NCI-H748 treated with DMSO at 0.1 percent for 48 hours (cell line): ENCODE data around the gene SCN7A.
"Not testable (repeated sequence)": the region's sequence is repeated elsewhere in the genome, so short reads cannot be mapped to it uniquely, and the experiment has no call there.

ENCODE experiments used
- DNase-seq: peaks from one replicate; lab custom pipeline; 2025; lab: John Stamatoyannopoulos, UW

SCN7A gene

DNA sequence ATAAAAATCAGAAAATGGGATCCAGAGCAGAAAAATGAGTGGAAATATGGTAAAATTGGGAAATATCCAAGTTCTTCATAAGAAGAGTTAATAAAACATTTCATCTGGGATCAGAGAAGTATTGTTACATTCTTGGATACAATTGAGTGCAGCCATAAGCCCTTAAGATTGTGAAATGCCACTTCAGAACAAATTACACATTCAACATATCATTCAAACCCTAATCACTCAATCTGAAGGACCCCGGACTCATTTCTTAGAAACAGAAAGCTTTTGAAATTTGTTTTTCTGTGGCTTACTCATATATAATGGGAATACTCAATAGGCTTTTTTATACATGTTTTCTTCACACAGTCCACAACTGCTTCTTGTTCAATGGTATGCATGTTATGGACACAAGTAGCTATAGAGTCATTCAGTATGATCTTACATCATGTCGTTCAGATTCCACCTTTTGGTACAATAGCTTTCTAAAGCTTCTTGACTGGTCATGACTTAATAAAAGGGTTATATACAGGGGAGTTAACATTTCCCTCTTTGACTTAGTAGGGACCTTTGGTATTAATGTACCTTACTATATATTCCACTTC is 39.9 kb downstream of the SCN7A start:
- DNase-seq: no peak

DNA sequence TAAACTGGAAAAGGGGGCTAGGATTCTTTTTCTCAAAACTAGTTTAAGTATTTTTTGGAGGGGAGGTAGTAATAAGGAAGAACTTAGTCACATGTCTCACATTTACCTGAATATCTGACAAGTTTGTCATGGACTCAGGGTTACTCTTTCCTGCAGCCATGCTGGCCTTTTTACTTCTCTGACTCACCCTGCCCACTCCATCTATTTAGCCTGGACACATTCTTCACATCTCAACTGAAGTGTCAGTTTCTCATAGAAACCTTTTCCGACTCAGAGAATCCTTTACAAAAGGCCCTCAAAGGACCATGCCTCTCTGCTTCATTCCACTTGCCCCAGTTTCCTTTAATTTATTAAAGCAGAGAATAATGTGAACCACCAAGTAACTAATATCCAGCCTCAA is 42.6 kb downstream of the SCN7A start:
- no peak for DNase-seq

DNA sequence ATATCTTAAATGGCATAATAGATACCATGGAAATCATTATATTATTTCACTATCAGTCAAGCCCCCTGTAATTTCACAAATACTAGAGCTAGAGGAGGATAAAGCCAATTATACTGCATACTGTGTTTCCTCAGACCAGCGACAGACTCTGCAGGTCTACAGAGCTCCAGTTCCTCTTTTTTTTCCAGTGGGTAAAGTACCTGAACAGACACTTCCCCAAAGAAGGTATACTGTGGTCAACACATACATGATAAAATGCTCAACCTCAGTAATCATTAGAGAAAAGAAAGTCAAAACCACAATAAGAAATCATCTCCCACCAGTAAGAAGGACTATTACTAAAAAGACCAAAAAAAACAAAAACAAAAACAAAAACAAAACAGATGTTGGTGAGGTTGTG is 44.6 kb downstream of the SCN7A start:
- DNase-seq: no peak

DNA sequence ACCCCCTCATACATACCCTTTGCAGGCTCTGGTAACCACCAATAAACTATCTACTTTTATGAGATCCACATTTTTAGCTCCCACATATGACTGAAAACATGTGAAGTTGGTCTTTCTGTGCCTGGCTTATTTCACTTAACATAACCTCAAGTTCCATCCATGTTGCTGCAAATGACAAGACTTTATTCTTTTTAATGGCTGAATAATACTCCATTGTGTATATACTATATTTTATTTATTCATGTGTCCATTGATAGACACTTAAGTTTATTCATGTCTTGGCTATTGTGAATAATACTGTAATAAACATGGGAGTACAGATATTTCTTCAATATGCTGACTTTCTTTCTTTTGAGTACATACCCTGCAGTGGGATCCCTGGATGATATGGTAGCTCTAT is 45.9 kb downstream of the SCN7A start:
- no peak for DNase-seq

DNA sequence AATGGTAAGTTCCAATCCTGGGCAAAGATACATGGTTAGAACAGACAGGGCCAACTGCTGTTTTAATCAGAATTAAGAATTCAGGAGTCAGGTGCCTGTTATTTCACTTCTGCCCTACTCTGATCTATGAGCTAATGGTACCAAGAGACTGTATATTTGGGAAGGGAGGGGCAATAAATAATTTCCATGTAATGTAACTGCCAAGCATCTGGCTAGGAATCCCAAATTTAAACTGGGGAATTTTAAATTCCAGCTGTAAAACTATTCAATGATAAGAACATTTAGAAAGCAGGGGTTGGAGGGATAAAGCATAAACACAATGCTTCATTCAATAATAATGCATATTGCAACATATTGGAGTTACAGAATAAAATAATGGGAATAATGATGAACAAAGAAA is 49.7 kb downstream of the SCN7A start:
- DNase-seq: no peak

DNA sequence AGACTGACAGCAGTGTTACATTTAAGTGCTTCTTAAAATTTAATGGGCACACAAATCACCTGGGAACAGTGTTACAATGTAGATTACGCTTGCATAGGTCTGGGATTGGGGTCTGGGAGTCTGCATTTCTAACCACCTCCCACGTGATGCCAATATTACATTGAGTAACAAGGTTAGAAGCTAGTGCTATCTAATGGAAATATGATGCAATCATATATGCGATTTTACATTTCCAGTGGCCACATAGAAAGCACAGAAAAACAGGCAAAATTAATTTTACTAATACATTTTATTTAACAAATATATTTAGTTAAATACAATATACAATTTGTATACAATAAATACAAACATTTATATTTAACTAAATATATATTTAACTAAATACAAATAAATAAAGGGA is 53.7 kb downstream of the SCN7A start:
- no peak for DNase-seq

DNA sequence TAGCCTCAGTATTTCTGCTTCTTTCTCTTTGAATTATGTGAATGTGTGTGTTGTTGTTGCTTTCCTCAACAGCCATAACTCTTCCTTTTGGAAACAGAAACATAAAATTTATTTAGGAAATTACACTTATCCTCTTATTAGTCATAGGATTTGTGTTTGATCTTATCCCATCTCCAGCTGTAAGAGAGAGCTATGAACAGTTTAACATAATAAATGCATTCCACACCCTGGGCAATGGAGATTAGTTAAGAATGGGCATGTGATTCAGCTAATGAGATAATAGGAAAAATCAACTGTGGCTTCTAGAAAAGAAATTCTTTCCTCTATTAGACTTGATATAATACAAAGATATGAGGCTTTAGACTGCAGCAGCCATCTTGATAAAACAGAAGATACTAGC is 55.0 kb downstream of the SCN7A start:
- no peak for DNase-seq

DNA sequence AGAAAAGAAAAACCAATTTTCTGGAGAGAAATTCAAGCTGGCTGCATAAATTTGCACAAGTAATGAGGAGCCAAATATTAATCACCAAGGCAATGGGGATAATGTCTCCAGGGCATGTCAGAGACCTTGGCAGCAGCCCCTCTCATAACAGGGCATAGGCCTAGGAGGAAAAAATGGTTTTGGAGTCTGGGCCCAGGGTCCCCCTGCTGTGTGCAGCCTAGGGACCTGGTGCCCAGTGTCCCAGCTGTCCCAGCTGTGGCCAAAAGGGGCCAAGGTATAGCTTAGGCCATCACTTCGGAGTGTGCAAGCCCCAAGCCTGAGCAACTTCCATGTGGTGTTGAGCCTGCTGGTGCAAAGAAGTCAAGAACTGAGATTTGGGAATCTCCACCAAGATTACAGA is 57.1 kb downstream of the SCN7A start:
- no peak for DNase-seq

DNA sequence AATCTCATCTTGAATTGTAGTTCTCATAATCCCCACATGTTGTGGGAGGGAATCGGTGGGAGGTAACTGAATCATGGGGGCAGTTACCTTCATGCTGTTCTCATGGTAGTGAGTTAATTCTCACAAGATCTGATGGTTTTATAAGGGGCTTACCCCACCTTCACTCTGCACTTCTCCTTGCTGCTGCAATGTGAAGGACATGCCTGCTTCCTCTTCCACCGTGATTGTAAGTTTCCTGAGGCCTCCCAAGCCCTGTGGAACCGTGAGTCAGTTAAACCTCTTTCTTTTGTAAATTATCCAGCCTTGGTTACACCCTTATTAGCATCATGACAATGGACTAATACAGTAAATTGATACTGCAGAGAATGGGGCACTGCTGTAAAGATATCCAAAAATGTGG is 57.9 kb downstream of the SCN7A start:
- DNase-seq: no peak

DNA sequence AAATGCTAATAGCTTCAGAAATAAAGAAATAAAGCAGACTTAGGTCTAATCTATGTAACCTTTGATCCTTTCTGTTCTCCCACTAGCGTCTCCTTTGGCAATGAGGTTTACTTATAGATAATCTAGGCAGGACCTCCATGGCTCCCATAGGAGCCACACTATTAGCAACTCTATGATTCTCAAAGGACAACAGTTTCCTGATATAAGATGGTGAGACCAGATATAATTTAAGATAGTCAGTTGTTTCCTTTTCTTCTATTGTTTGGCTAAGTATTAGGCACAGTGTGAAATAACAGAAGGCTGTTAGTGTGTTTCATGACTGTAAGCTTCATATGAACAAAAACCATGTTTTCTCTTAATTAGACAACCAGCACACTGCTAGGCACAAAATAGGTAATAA is 59.6 kb downstream of the SCN7A start:
- no peak for DNase-seq

DNA sequence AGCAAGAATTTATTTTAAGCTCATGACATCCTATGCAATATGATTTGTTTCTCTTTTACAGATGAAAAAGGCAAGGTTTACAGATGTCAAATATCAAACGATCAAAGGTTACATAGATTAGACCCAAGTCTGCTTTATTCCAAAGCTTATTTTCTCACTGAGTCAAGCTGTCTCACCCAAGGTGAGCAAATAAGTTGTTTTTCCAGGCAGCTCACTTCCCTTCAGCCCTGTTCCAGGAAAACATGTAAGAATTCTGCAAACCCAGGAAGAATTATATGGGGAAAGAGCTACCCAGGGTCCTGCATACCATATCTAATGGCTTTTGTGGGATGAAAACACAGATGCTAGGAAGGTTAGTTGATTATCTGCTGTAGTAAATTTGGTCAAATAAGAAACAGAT is 60.6 kb downstream of the SCN7A start:
- no peak for DNase-seq

DNA sequence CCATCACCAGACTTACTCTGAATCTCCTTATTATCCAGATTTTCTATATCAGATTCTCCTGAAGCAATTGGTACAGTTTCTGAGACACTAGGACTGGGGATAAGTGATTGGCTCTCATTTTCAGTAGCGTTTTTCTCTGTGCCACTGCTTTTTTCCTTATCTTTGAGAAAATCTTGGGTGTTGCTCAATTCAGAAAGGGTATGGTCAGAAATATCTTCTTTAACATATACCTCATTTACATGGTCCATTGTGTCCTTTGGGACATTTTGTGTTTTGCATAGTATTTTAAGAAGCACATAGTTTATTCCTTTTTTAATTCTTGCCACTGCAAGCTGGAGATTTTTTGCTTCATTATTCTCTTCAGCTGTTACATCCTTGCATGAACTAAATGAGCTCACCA is 61.7 kb downstream of the SCN7A start:
- no peak for DNase-seq

DNA sequence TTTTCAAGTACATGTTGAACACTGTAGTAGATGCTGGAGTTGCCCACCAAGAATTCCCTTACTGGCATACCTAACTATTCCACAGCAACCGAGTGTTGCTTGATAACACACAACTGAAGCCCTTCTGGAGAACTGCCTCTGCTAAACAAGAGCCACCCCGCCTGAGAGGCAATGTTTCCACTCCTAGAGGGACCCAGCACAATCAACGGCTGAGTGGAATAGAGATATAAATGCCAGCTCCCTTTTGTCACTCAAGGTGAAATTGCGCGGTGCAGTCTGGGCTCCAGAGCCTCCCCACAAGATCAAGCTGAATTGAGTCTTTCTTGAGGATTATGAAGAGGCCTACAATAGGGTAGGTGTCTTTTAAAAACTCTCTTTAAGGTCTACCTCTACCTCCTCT is 69.2 kb downstream of the SCN7A start:
- no peak for DNase-seq

DNA sequence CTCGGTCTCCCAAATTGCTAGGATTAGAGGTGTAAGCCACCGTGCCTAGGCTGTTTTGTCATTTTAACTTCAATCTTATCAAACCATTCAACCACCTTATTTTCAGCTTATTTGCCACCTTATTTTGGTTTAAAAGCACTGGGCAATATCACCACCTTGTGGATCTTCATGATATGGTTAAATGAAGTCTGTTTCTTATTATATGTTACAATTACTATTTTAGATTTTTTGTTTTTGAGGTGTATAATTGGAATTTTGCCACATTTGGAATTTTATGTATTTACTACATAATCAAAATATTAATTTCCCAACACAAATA is 74.5 kb downstream of the SCN7A start:
- peak; percentile 51 for DNase-seq

DNA sequence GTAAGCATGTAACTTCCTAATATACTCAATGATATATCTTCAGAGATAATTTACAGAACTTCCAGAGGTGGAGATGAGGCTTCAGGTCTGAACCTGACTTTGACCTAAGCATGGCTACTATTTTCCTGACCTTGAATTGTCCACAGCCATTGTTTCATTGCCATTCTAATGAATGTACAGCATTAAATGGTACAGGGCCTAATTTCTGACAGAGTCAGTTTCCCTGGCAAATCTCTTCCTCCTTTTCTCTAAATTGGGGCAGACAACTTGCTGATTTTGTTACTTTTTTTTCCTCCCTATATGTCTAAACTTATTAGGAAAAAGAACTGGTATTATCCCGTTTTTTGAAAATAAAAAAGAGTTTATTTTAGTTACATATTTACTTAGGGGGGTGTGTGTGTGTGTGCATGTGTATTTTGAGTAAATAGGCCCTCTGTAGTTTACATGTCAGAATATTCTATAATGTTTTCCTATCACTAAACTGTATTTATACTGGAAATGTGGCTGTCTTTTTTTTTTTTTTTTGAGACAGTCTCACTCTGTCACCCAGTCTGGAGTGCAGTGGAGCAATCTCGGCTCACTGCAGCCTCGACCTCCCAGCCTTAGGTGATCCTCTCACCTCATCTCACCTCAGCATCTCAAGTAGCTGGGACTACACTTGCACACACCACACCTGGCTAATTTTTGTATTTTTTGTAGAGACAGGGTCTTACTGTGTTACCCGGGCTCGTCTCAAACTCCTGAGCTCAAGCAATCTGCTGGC is 75.0 kb downstream of the SCN7A start:
- DNase-seq: no peak

DNA sequence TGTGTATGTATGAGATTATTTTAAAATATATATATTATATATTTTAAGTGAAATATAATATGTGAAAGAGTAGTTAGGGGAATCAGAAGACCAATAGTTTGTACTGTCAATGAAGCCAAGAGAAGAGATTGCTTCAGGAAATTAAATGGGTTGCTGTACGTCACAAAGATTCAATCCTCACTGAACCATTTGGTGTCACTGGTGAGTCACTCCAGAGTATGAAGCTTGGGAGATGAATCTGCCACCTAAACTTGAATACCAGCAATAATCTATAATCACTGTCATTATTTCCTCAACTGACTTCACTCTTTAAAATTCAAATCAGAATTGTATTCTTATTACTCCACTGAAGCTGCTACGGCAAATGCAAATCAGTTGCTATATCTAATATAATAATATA is 76.4 kb downstream of the SCN7A start:
- DNase-seq: peak; percentile 10

DNA sequence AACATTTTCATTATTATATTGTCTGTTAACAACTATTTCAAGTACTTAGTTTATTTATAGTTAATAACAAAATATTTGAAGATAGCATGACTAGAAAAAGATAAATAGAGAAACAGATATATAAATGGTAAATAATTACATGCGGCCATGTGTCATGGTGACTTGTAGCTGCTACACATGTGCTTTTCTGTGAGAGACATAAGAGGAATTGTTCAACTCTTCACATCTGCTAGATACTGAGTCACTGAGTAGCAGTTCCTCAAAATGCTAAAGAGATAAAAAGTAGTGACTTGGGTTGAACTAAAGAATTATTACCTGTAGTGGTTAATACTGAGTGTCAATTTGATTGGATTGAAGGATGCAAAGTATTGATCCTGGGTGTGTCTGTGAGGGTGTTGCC is 80.8 kb downstream of the SCN7A start:
- DNase-seq: no peak

DNA sequence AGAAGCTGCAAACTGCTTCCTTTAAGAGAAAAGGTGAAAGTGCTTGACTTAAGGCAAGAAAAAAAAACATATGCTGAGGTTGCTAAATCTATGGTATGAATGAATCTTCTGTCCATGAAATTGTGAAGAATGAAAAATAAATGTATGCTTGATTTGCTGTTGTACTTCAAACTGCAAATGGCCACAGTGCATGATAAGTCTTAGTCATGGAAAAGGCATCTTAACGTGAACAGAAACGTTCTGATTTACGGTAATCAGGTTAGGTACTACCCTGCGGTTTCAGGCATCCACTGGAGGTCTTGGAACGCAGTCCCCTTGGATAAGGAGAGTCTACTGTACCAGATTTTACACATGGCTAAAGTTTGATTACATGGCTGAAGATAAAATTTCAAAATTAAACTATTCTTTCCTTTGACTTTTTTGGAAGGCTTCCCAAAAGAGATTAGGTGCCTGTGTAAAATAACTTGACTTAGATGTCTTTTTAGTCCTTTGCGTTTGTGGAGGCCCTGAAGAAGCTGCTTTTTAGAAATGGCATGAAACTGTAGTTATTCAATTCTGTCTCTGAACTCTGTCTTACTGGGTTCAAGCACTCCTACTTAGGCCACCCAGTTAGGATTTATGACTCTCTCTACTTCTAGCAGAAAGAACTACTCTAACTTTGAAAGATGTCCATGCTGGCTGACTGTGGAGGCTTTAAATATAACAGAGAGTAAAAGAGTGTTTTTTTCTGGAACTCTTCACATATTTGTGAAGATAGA is 82.4 kb downstream of the SCN7A start:
- no peak for DNase-seq

DNA sequence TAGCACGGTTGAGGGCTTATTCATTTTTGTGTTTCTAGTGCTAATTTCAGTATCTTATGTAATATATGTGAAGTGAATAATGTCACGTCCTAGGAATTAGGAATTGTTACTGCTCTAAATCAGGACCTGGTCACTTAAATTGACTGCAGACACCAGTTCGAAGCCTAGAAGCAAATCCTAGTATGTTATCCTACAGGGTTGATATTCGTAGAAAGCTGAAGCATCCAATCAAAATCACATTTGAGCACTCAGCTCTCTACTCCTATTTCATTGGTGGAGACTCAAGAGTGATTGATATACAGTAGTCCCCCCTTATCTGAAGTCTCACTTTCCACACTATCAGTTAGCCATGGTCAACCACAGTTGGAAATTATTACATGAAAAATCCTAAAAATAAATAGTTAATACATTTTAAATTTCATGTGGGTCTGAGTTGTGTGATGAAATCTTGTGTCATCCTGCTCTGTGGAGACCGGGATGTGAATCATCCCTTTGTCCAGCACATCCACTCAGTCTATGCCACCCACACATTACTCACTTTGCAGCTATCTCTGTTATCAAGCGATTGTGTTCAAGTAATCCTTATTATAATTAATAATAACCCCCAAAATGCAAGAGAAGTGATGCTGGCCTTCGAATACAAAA is 83.1 kb downstream of the SCN7A start:
- no peak for DNase-seq

DNA sequence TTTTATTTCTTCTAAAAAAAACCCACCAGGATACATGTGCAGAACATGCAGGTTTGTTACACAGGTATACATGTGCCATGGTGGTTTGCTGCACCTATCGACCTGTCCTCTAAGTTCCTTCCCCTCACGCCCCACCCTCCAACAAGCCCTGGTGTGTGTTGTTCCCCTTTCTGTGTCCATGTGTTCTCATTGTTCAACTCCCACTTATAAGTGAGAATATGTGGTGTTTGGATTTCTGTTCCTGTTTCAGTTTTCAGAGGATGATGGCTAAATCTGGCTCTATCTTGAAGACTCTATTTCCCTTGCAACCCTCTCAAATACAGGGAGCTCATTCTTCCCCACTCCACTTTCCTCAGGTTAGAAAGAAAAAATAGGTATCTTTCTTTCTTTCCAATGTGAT is 86.3 kb downstream of the SCN7A start:
- not testable (repeated sequence) for DNase-seq

DNA sequence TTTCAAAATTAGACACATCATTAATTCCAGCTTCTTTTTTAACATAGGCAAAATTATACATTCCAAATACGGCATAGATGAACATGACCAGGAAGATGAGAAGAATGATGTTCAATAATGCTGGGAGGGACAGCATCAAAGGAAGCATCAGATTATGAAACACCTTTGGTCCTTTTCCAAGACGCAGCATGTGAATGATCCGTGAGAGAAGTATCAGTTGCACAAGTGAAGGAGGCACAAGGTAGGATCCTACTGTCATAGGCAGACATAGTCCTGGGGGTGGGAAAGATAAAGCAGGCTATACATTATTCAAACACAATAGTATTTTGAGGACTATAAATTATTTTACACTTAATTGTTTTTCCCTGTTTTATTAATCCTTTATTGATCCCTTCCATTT is 87.7 kb downstream of the SCN7A start:
- DNase-seq: no peak

DNA sequence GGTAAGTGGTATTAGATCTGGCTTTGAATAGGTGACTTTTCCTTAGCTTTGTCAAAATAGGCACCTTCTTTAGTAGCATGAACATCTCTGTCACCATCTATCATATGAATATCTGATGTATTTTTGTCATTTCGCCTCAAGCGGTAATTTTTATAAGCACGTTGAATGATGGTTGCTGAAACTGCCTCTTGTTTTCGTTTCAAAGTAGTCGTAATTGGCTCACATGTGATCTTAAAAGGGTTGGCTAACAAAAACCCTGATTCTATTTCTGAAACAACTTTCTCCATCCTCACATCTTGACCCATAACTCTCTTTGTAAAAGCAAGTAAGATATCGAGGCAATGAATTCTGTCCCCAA is 88.5 kb downstream of the SCN7A start:
- no peak for DNase-seq
